ENCODE results near the gene NAA20. TPM values are rescaled to one million over a fixed set of nuclear protein-coding genes. Genes with fewer than 3 reads are reported as not detected.
"Not testable (repeated sequence)": the region's sequence is repeated elsewhere in the genome, so short reads cannot be mapped to it uniquely, and the experiment has no call there.

NAA20 gene
- total RNA-seq, 1 donor from 2014 or later, result 46.2 TPM

DNA sequence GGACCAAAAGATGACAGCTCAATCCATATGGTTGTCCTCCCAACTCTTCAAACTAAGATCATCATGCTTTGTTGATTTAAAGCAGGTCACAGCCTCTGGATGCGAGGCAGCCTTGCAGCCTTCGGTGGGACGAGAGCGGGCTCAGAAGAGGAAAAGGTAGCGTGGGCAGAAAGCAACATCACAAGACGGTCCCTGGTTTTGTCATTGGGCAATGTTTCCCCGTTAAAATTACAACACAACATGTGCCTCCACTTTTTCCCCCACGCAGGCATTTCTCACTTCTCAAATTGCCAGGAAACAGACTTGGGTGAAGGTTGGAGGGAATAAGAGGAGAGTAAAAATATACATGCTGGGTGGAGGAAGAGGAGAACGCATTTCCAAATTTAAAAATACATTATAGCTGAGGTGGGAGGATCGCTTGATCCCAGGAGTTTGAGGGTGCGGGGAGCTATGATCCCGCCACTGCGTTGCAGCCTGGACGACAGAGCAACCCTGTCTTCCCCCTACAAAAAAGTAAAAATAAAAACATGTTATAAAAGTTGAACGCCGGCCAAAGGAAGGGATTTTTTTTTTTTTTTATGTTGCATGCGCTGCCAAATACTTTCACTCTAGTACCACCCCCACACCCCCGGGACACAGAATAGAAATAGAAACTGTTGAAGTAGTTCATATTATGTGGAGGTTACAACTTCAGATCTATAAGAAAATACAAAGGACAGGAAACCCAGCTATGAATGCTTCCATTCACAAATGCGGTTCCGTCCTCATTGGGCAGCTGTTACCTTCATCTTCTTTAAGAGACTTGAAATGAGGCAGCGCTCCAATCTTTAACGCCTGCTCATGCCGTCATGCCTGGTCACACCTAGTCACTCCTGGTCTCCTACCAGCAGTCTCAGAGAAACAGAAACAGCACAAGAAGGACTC lies 13.9 kb upstream of the NAA20 start:
- peak overlapping the region; percentile 54 for H3K4me3 Mint-ChIP-seq (ENCODE audit: unreplicated experiment)
- H3K4me1 Mint-ChIP-seq (ENCODE audit: low read depth), result peaks cover 20% of the 10 kb centered on the region
- H3K36me3 Mint-ChIP-seq (ENCODE audit: low read depth), result peaks cover 26% of the 10 kb centered on the region
- H3K27me3 Mint-ChIP-seq (ENCODE audit: low read depth), result no peaks in the 10 kb centered on the region
- peak overlapping the region; percentile 59 for H3K27ac Mint-ChIP-seq (ENCODE audit: unreplicated experiment)
- no peaks in the 10 kb centered on the region for H3K9me3 Mint-ChIP-seq (ENCODE audit: low read depth)
- no peak for DNase-seq (ENCODE audit: low spot score)
- TF ChIP-seq, protein P1, sequence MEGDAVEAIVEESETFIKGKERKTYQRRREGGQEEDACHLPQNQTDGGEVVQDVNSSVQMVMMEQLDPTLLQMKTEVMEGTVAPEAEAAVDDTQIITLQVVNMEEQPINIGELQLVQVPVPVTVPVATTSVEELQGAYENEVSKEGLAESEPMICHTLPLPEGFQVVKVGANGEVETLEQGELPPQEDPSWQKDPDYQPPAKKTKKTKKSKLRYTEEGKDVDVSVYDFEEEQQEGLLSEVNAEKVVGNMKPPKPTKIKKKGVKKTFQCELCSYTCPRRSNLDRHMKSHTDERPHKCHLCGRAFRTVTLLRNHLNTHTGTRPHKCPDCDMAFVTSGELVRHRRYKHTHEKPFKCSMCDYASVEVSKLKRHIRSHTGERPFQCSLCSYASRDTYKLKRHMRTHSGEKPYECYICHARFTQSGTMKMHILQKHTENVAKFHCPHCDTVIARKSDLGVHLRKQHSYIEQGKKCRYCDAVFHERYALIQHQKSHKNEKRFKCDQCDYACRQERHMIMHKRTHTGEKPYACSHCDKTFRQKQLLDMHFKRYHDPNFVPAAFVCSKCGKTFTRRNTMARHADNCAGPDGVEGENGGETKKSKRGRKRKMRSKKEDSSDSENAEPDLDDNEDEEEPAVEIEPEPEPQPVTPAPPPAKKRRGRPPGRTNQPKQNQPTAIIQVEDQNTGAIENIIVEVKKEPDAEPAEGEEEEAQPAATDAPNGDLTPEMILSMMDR (IDR thresholded peaks at IDR 0.05), result no peak

DNA sequence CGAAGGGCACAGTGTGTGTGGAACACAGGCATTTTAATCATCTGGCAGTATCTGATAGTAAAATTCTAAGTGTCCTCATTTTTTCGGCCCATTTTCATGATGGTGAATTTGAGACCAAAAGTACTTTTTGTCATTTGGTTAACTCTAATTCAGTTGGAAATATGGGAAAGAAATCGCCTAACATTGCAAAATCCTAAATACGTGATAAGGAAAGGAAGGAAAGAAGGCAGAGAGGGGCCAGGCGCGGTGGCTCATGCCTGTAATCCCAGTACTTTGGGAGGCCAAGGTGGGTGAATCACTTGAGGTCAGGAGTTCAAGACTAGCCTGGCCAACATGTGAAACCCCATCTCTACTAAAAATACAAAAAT lies 13.2 kb upstream of the NAA20 start:
- H3K27ac Mint-ChIP-seq (ENCODE audit: unreplicated experiment), result peak overlapping the region; percentile 59
- not testable (repeated sequence) for DNase-seq (ENCODE audit: low spot score); H3K4me3 Mint-ChIP-seq (ENCODE audit: unreplicated experiment); H3K9me3 Mint-ChIP-seq (ENCODE audit: low read depth); H3K27me3 Mint-ChIP-seq (ENCODE audit: low read depth)
- H3K4me1 Mint-ChIP-seq (ENCODE audit: low read depth), result peaks cover 20% of the 10 kb centered on the region
- peaks cover 20% of the 10 kb centered on the region for H3K36me3 Mint-ChIP-seq (ENCODE audit: low read depth)

DNA sequence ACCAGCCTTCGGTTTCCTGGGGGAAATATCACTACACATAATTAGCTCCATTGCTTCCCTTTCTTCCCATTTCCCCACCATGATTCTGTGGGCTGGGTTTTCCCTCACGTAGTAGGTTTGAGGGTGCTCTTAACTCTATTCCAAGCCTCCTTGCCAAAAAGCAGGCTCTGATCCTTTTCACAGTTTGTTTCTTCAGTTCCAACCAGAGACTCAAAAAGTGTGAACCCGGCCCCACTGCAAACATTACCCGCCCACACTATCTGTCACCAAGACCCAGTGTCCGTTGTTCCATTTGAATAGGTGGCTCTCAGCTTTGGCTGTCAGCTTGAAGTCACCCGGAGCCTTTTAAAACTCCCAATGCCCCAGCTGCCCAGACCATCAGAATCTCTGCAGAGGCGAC lies 11.8 kb upstream of the NAA20 start:
- Mint-ChIP-seq H3K36me3 (ENCODE audit: low read depth) (peaks cover 10% of the 10 kb centered on the region), H3K27ac (ENCODE audit: unreplicated experiment) (no peak overlapping the region), H3K9me3 (ENCODE audit: low read depth) (no peaks in the 10 kb centered on the region), H3K4me3 (ENCODE audit: unreplicated experiment) (no peak overlapping the region), H3K27me3 (ENCODE audit: low read depth) (no peaks in the 10 kb centered on the region), H3K4me1 (ENCODE audit: low read depth) (peaks cover 20% of the 10 kb centered on the region)
- DNase-seq (ENCODE audit: low spot score), result no peak
- TF ChIP-seq, protein P1 (IDR thresholded peaks at IDR 0.05), result no peak

DNA sequence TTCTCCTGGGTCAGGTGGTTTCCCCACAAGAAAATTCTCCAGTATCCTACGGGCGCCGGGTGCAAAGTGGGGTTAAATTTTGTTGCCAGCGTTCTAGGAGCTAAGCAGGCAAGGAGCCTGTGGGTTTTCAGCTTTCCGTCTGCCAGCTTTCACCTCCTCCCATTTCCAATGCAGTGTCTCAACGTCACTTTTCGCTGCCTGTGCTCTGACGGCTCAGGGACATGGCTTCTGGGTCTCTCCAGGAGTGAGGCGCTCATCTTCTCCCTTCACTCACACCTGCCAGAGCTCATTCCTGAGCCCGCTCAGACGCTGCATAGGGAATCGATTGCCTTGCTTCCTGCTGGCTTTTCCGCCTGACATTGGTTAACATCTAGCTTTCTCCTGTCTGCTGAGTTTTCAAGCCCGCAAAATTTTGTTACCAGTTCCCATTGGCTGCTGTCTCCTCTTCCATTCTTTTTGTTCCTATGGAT lies 7.3 kb upstream of the NAA20 start:
- Mint-ChIP-seq H3K4me3 (ENCODE audit: unreplicated experiment) (no peak overlapping the region), H3K27ac (ENCODE audit: unreplicated experiment) (no peak overlapping the region), H3K9me3 (ENCODE audit: low read depth) (no peaks in the 10 kb centered on the region), H3K4me1 (ENCODE audit: low read depth) (peaks cover 12% of the 10 kb centered on the region), H3K27me3 (ENCODE audit: low read depth) (no peaks in the 10 kb centered on the region), H3K36me3 (ENCODE audit: low read depth) (no peaks in the 10 kb centered on the region)
- TF ChIP-seq, protein P1 (IDR thresholded peaks at IDR 0.05), result no peak
- no peak for DNase-seq (ENCODE audit: low spot score)

DNA sequence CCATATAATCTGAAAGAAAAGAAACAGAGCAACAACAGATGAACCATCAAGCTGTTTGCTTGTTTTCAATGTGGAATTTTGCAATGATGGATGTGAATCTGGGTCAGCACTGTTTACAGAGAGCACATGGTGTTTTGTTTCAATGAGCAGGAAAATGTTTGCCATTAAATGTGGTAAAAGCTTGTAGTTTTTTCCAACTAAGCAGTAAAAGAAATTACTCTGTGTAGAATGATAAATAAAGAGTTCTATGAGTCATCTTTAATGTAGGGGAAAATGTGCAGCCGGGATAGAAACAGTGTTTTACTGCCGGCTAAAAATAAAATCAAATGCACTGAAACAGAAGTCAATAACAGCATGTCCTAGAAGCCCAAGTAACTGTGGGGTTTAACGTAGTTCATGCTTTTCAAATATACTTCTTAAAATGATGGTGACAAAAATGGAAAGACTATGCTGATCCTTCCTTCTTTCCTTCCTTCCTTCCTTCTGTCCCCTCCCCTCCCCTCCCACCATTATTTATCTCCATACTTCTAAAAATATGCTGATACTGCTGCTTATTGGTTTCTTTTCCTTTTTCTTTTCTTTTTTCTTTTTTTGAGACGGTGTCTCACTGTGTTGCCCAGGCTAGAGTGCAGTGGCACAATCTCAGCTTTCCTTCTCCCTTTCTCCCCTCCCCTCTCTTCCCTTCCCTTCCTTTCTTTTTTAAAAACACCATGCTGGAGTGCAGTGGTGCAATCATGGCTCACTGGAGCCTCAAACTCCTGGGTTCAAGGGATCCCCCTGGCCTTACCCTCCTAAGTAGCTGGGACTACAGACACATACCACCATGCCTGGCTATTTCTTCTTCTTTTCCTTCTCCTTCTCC lies 6.3 kb upstream of the NAA20 start:
- H3K27ac Mint-ChIP-seq (ENCODE audit: unreplicated experiment), result peak overlapping the region; percentile 71
- H3K36me3 Mint-ChIP-seq (ENCODE audit: low read depth), result no peaks in the 10 kb centered on the region
- no peak for DNase-seq (ENCODE audit: low spot score)
- no peaks in the 10 kb centered on the region for H3K27me3 Mint-ChIP-seq (ENCODE audit: low read depth)
- peaks cover 12% of the 10 kb centered on the region for H3K4me1 Mint-ChIP-seq (ENCODE audit: low read depth)
- H3K9me3 Mint-ChIP-seq (ENCODE audit: low read depth), result no peaks in the 10 kb centered on the region
- peak overlapping the region; percentile 35 for H3K4me3 Mint-ChIP-seq (ENCODE audit: unreplicated experiment)
- TF ChIP-seq, protein P1 (IDR thresholded peaks at IDR 0.05), result no peak
